Measurements from ENCODE around the gene ARHGEF7.

The ARHGEF7 gene

GRCh38 chr13:111111376-111111937 is 3.7 kb upstream of the ARHGEF7 start:
- DNase-seq (ENCODE audit: low spot score): no peak

- DNase-seq (ENCODE audit: low spot score): no peak
Measured at GRCh38 chr13:111112196-111112595, 2.9 kb upstream of the ARHGEF7 start.

GRCh38 chr13:111114362-111115060 is 599 bp upstream of the ARHGEF7 start:
- no peak for DNase-seq (ENCODE audit: low spot score)

GRCh38 chr13:111115965-111116521 is 933 bp downstream of the ARHGEF7 start:
- no peak for DNase-seq (ENCODE audit: low spot score)

- no peak for DNase-seq (ENCODE audit: low spot score)
Measured at GRCh38 chr13:111116856-111117255, 1.7 kb downstream of the ARHGEF7 start.

GRCh38 chr13:111117289-111117688 is 2.2 kb downstream of the ARHGEF7 start:
- no peak for DNase-seq (ENCODE audit: low spot score)

- no peak for DNase-seq (ENCODE audit: low spot score)
Measured at GRCh38 chr13:111117961-111118360, 2.9 kb downstream of the ARHGEF7 start.

- DNase-seq (ENCODE audit: low spot score): no peak
Measured at GRCh38 chr13:111118898-111119607, 3.9 kb downstream of the ARHGEF7 start.

- DNase-seq (ENCODE audit: low spot score): no peak
Measured at GRCh38 chr13:111119966-111120365, 4.9 kb downstream of the ARHGEF7 start.

- DNase-seq (ENCODE audit: low spot score): no peak
Measured at GRCh38 chr13:111120422-111120821, 5.3 kb downstream of the ARHGEF7 start.

GRCh38 chr13:111120913-111121312 is 5.8 kb downstream of the ARHGEF7 start:
- no peak for DNase-seq (ENCODE audit: low spot score)

- DNase-seq (ENCODE audit: low spot score): no peak
Measured at GRCh38 chr13:111121506-111121905, 6.4 kb downstream of the ARHGEF7 start.

- DNase-seq (ENCODE audit: low spot score): no peak
Measured at GRCh38 chr13:111122056-111122455, 6.9 kb downstream of the ARHGEF7 start.

- DNase-seq (ENCODE audit: low spot score): no peak
Measured at GRCh38 chr13:111122631-111123030, 7.5 kb downstream of the ARHGEF7 start.

GRCh38 chr13:111123221-111123620 is 8.1 kb downstream of the ARHGEF7 start:
- DNase-seq (ENCODE audit: low spot score): no peak

GRCh38 chr13:111123649-111124048 is 8.5 kb downstream of the ARHGEF7 start:
- DNase-seq (ENCODE audit: low spot score): no peak

- no peak for DNase-seq (ENCODE audit: low spot score)
Measured at GRCh38 chr13:111126509-111126908, 11.4 kb downstream of the ARHGEF7 start.

GRCh38 chr13:111129465-111130115 is 14.5 kb downstream of the ARHGEF7 start:
- DNase-seq (ENCODE audit: low spot score): no peak

GRCh38 chr13:111130116-111130508 is 15.0 kb downstream of the ARHGEF7 start:
- no peak for DNase-seq (ENCODE audit: low spot score)

- no peak for DNase-seq (ENCODE audit: low spot score)
Measured at GRCh38 chr13:111131048-111131447, 15.9 kb downstream of the ARHGEF7 start.

- DNase-seq (ENCODE audit: low spot score): no peak
Measured at GRCh38 chr13:111131611-111132010, 16.5 kb downstream of the ARHGEF7 start.

GRCh38 chr13:111132948-111133347 is 17.8 kb downstream of the ARHGEF7 start:
- no peak for DNase-seq (ENCODE audit: low spot score)

- DNase-seq (ENCODE audit: low spot score): no peak
Measured at GRCh38 chr13:111139452-111139851, 24.3 kb downstream of the ARHGEF7 start.
